H1 (cell line): ENCODE measurements around the gene FRMPD4. TPM values are rescaled to one million over a fixed set of nuclear protein-coding genes. Genes with fewer than 3 reads are reported as not detected.

Source experiments
- CTCF ChIA-PET: fragments of 300-600 bp; sonication (Branson Sonifier 250); formaldehyde crosslinking; loops from one replicate; lab custom pipeline; 2021; ENCODE audit not compliant: partially characterized antibody; lab: Charles Lee
- POLR2A ChIA-PET: fragments of 300-600 bp; sonication (Branson Sonifier 250); formaldehyde crosslinking; loops from one replicate; lab custom pipeline; 2021; ENCODE audit warnings: inconsistent platforms; ENCODE audit not compliant: partially characterized antibody; lab: Charles Lee
- DNase-seq, 2 experiments: peaks; one replicate each; pipeline versions ENCODE4 v3.0.0 to v3.0.0-alpha.2; 2010 to 2022; ENCODE audit warnings: low spot score in 2 of 2, low read depth in 1 of 2, mixed read lengths in 1 of 2
- FAIRE-seq: peaks from 2 replicates; lab custom pipeline; 2011; peaks lifted over from hg19 to GRCh38; lab: Jason Lieb, UNC
- H2AFZ ChIP-seq: 2 replicates; pipeline ENCODE4 v1.8.1; 2012; ENCODE audit warnings: low read length, inconsistent platforms
- H2AK5ac ChIP-seq: 2 replicates; pipeline ENCODE4 v1.6.1; 2013; ENCODE audit warnings: low read depth, low read length
- H2BK120ac ChIP-seq: replicated peaks from 2 replicates; pipeline ENCODE3; 2013; ENCODE audit warnings: low read depth, low read length, inconsistent platforms
- H2BK12ac ChIP-seq: 2 replicates; pipeline ENCODE4 v1.6.1; 2013; ENCODE audit warnings: low read depth, low read length
- H2BK15ac ChIP-seq: 2 replicates; pipeline ENCODE4 v1.6.1; 2013; ENCODE audit warnings: low read length
- H2BK20ac ChIP-seq: 2 replicates; pipeline ENCODE4 v1.6.1; 2013; ENCODE audit warnings: low read length
- H2BK5ac ChIP-seq: 2 replicates; pipeline ENCODE4 v1.6.1; 2013; ENCODE audit warnings: low read depth, low read length
- H3K14ac ChIP-seq: 2 replicates; pipeline ENCODE4 v1.6.1; 2013; ENCODE audit warnings: inconsistent platforms; ENCODE audit not compliant: insufficient read length
- H3K18ac ChIP-seq: 2 replicates; pipeline ENCODE4 v1.6.1; 2013; ENCODE audit warnings: low read length; ENCODE audit errors: extremely low read depth
- H3K23ac ChIP-seq: 2 replicates; pipeline ENCODE4 v1.6.1; 2013; ENCODE audit warnings: inconsistent platforms; ENCODE audit not compliant: insufficient read length
- H3K23me2 ChIP-seq: 2 replicates; pipeline ENCODE4 v1.6.1; 2013; ENCODE audit warnings: low read depth, low read length
- H3K27ac ChIP-seq: 2 replicates; pipeline ENCODE4 v1.6.1; 2011; ENCODE audit warnings: low read depth, low read length, inconsistent platforms
- H3K27me3 ChIP-seq, 4 experiments: replicated peaks in 1 of 4; 1 replicate in 1 of 4; 2 replicates in 3 of 4; pipeline versions ENCODE4 v1.6.1 to v1.8.1; 2011 to 2013; ENCODE audit warnings: low read length in 3 of 4, mild to moderate bottlenecking in 3 of 4, inconsistent platforms in 2 of 4, mixed read lengths in 2 of 4, moderate library complexity in 1 of 4; ENCODE audit not compliant: control insufficient read depth in 3 of 4, insufficient read depth in 3 of 4; ENCODE audit errors: extremely low read depth in 1 of 4
- H3K36me3 ChIP-seq, 4 experiments: 2 replicates each; pipeline versions ENCODE4 v1.6.1 to v1.8.1; 2011 to 2013; ENCODE audit warnings: mild to moderate bottlenecking in 4 of 4, low read length in 3 of 4, moderate library complexity in 2 of 4, control low read depth in 1 of 4, inconsistent platforms in 1 of 4; ENCODE audit not compliant: insufficient read depth in 4 of 4, control insufficient read depth in 2 of 4
- H3K4ac ChIP-seq: replicated peaks from 2 replicates; pipeline ENCODE3; 2013; ENCODE audit warnings: low read length, low read depth, mixed read lengths, inconsistent platforms; ENCODE audit not compliant: insufficient read length
- H3K4me1 ChIP-seq, 4 experiments: replicated peaks in 1 of 4; 1 replicate in 1 of 4; 2 replicates in 3 of 4; pipeline versions ENCODE4 v1.6.1 to v1.8.1; 2011 to 2013; ENCODE audit warnings: low read length in 3 of 4, inconsistent platforms in 2 of 4, mixed read lengths in 1 of 4; ENCODE audit not compliant: insufficient read depth in 4 of 4, control insufficient read depth in 3 of 4
- H3K4me2 ChIP-seq, 2 experiments: 2 replicates each; pipeline versions ENCODE4 v1.6.1 to v1.8.1; 2011 to 2013; ENCODE audit warnings: low read depth in 2 of 2, low read length in 2 of 2, control low read depth in 1 of 2, inconsistent platforms in 1 of 2, mild to moderate bottlenecking in 1 of 2; ENCODE audit not compliant: insufficient read depth in 1 of 2
- H3K4me3 ChIP-seq, 4 experiments: fragments of 200-600, 300-600 bp in 1 of 4; sonication (generic), shearing (Covaris generic), sonication (Bioruptor Twin) in 1 of 4; 2 replicates each; pipeline versions ENCODE4 v1.5.1 to v1.8.1; 2011 to 2016; ENCODE audit warnings: low read length in 4 of 4, low read depth in 3 of 4, control low read depth in 2 of 4, inconsistent platforms in 2 of 4, mild to moderate bottlenecking in 2 of 4, mixed read lengths in 1 of 4, moderate library complexity in 1 of 4; ENCODE audit not compliant: insufficient read depth in 2 of 4; ENCODE audit errors: extremely low read depth in 1 of 4
- H3K56ac ChIP-seq: replicated peaks from 2 replicates; pipeline ENCODE3; 2013; ENCODE audit warnings: low read depth, mild to moderate bottlenecking, mixed read lengths, low read length, inconsistent platforms; ENCODE audit not compliant: insufficient read length
- H3K79me1 ChIP-seq: 2 replicates; pipeline ENCODE4 v1.6.1; 2013; ENCODE audit warnings: low read depth, low read length, control low read depth
- H3K79me2 ChIP-seq, 2 experiments: 2 replicates each; pipeline versions ENCODE4 v1.6.1 to v1.8.1; 2012 to 2013; ENCODE audit warnings: low read length in 2 of 2, mild to moderate bottlenecking in 2 of 2, inconsistent platforms in 1 of 2; ENCODE audit not compliant: insufficient read depth in 2 of 2, control insufficient read depth in 1 of 2
- H3K9ac ChIP-seq, 4 experiments: replicated peaks in 1 of 4; 1 replicate in 1 of 4; 2 replicates in 3 of 4; pipeline versions ENCODE4 v1.6.1 to v1.8.1; 2011 to 2013; ENCODE audit warnings: low read depth in 3 of 4, low read length in 3 of 4, control low read depth in 2 of 4, mild to moderate bottlenecking in 2 of 4, moderate library complexity in 2 of 4, inconsistent platforms in 1 of 4; ENCODE audit errors: extremely low read depth in 1 of 4
- H3K9me3 ChIP-seq, 2 experiments: 2 replicates each; pipeline versions ENCODE4 v1.6.1 to v1.8.1; 2012 to 2013; ENCODE audit warnings: mild to moderate bottlenecking in 2 of 2, moderate library complexity in 2 of 2, control low read depth in 1 of 2, inconsistent platforms in 1 of 2, low read depth in 1 of 2, low read length in 1 of 2, mixed read lengths in 1 of 2; ENCODE audit not compliant: insufficient read depth in 2 of 2
- H4K20me1 ChIP-seq, 2 experiments: replicated peaks in 1 of 2; 2 replicates each; pipeline versions ENCODE3 to v1.8.1; 2011 to 2013; ENCODE audit warnings: inconsistent platforms in 2 of 2, low read length in 2 of 2, mild to moderate bottlenecking in 1 of 2; ENCODE audit not compliant: insufficient read depth in 2 of 2, control insufficient read depth in 1 of 2
- H4K5ac ChIP-seq: 2 replicates; pipeline ENCODE4 v1.6.1; 2013; ENCODE audit warnings: low read length, low read depth, mixed read lengths, inconsistent platforms; ENCODE audit not compliant: insufficient read length
- H4K8ac ChIP-seq: 2 replicates; pipeline ENCODE4 v1.8.0; 2013; ENCODE audit warnings: mild to moderate bottlenecking, moderate library complexity, low read length, inconsistent platforms; ENCODE audit not compliant: insufficient read depth; ENCODE audit errors: extremely low read depth
- H4K91ac ChIP-seq: replicated peaks from 2 replicates; pipeline ENCODE3; 2013; ENCODE audit warnings: low read length, mixed read lengths, inconsistent platforms; ENCODE audit not compliant: insufficient read length
- BRCA1 ChIP-seq: IDR thresholded peaks from 2 replicates; pipeline ENCODE4 v1.6.1; 2012; ENCODE audit warnings: low read depth, low read length, improper control_type of control experiment
- CHD1 ChIP-seq: IDR thresholded peaks from 2 replicates; pipeline ENCODE4 v1.6.1; 2012; ENCODE audit warnings: low read depth, low read length, improper control_type of control experiment
- CHD2 ChIP-seq: IDR thresholded peaks from 2 replicates; pipeline ENCODE4 v1.6.1; 2012; ENCODE audit warnings: low read length, improper control_type of control experiment
- HDAC2 ChIP-seq, 2 experiments: fragments of 300-600 bp in 1 of 2; sonication (generic) in 1 of 2; IDR thresholded peaks; 2 replicates each; pipeline ENCODE4 v1.6.1; 2011 to 2012; ENCODE audit warnings: low read depth in 2 of 2, low read length in 2 of 2, mild to moderate bottlenecking in 2 of 2, moderate library complexity in 2 of 2, borderline replicate concordance in 1 of 2, inconsistent platforms in 1 of 2
- HDAC6 ChIP-seq: IDR thresholded peaks from one replicate; pipeline ENCODE4 v1.7.1; 2012; ENCODE audit warnings: low read depth, mild to moderate bottlenecking, inconsistent platforms, low read length, moderate library complexity
- KDM1A ChIP-seq: fragments of 200-600, 300-600 bp; sonication (generic); IDR thresholded peaks from 2 replicates; pipeline ENCODE4 v1.7.1; 2016; ENCODE audit warnings: mild to moderate bottlenecking, low read length, borderline replicate concordance
- SIX5 ChIP-seq: IDR thresholded peaks from 2 replicates; pipeline ENCODE4 v1.6.1; 2011; ENCODE audit warnings: mild to moderate bottlenecking, low read depth, low read length
- SP1 ChIP-seq: IDR thresholded peaks from 2 replicates; pipeline ENCODE4 v1.6.1; 2011; ENCODE audit warnings: low read depth, low read length
- SP2 ChIP-seq: IDR thresholded peaks from 2 replicates; pipeline ENCODE4 v1.6.1; 2012; ENCODE audit warnings: mild to moderate bottlenecking, low read length, inconsistent platforms
- SRF ChIP-seq: IDR thresholded peaks from 2 replicates; pipeline ENCODE4 v1.6.1; 2011; ENCODE audit warnings: mild to moderate bottlenecking, low read depth, low read length, moderate library complexity
- TCF12 ChIP-seq: IDR thresholded peaks from 2 replicates; pipeline ENCODE4 v1.6.1; 2011; ENCODE audit warnings: low read depth, mild to moderate bottlenecking, low read length
- TEAD4 ChIP-seq: IDR thresholded peaks from 2 replicates; pipeline ENCODE4 v1.6.1; 2012; ENCODE audit warnings: low read depth, low read length, inconsistent platforms, mixed read lengths
- WGBS, 2 experiments: shearing (Covaris generic) in 1 of 2; methylation state at CpG; one replicate each; pipeline versions ENCODE4 v1.1.6 to v1.1.7; 2013 to 2015; ENCODE audit warnings: low lambda C conversion rate in 2 of 2, mixed read lengths in 2 of 2, inconsistent platforms in 1 of 2, low coverage in 1 of 2, missing lambda C conversion rate in 1 of 2; ENCODE audit not compliant: insufficient replicate concordance in 2 of 2, insufficient coverage in 1 of 2, insufficient read length in 1 of 2; ENCODE audit errors: extremely low coverage in 1 of 2, missing lambda C conversion rate in 1 of 2; 5-methylcytosine and 5-hydroxymethylcytosine counted together
- polyA plus RNA-seq, 7 experiments: library from polyadenylated mRNA; depleted of rRNA in 3 of 7; stranded (reverse) in 5 of 7; unstranded in 2 of 7; fragments of >200 nt in 5 of 7; fragments of 200-250 nt in 2 of 7; gene quantifications; 1 replicate in 5 of 7; 2 replicates in 1 of 7; 4 replicates in 1 of 7; pipeline versions ENCODE4 v1.2.1 to v1.2.3, GENCODE V29; 2011 to 2013; ENCODE audit warnings: missing spikeins in 2 of 7, mixed read lengths in 2 of 7
- total RNA-seq: library from RNA; stranded (reverse); fragmentation: NEBNext Ultra II Directional; extraction: Animal tissue kit (Norgen Biotek cat#: 25700); gene quantifications from 2 replicates; pipeline ENCODE4 v1.2.1, GENCODE V29; 2021
- TF ChIP-seq, protein P1 (sequence below): IDR thresholded peaks from 2 replicates; pipeline ENCODE4 v1.6.1; 2012; ENCODE audit warnings: inconsistent platforms
- TF ChIP-seq, protein P2 (sequence below): IDR thresholded peaks from 2 replicates; pipeline ENCODE4 v1.6.1; 2012; ENCODE audit warnings: inconsistent platforms

The FRMPD4 gene
- total and polyA plus RNA-seq, 2 of the 8 experiments (the other 6 are each of a cell fraction or from before 2014, with no cell fraction given): 0.02 to 0.37 TPM

DNA sequence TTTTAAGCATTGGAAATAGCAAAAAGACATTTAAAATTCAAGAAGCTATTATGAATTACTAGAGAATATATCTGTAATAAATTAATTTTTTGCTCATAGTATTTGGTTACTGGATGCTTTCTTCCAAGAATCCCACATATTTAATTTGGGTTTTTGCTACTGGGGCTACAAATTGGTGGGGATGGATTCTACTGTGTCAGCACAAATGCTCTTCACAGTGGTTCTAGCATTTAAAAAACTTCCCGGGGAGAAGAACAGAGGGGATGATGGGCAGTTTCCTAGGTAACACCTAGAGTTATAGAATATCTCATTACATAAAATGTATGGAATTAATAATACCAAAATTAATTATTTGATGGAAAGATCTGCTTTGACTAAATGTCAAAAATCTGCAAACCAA lies 584.0 kb downstream of the FRMPD4 start:
- 92% methylated on average over 1 of the region's 1 CpG; no CpG with 5 or more reads in 1 of the 2 experiments for WGBS, 2 experiments
- DNase-seq (no peak), FAIRE-seq (no peak)
- Histone ChIP-seq H4K91ac (no peak overlapping the region), H3K4ac (no peak overlapping the region), H4K20me1 (no peaks in the 10 kb centered on the region), H2AFZ (no peak overlapping the region), H3K23ac (no peak overlapping the region), H3K27ac (no peak overlapping the region), H2BK20ac (no peak overlapping the region), H2AK5ac (no peak overlapping the region), H3K79me1 (no peaks in the 10 kb centered on the region), H4K5ac (no peak overlapping the region), H3K23me2 (no peaks in the 10 kb centered on the region)
- POLR2A ChIA-PET: no interaction called here
- no peak for TF ChIP-seq HDAC2 (IDR thresholded peaks at IDR 0.05; ENCODE audit: borderline replicate concordance in 1 of 2, low read depth in 2 of 2, low read length in 2 of 2)
- TF ChIP-seq, protein P1, sequence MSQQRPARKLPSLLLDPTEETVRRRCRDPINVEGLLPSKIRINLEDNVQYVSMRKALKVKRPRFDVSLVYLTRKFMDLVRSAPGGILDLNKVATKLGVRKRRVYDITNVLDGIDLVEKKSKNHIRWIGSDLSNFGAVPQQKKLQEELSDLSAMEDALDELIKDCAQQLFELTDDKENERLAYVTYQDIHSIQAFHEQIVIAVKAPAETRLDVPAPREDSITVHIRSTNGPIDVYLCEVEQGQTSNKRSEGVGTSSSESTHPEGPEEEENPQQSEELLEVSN: no peak
- TF ChIP-seq SRF: no peak
- TF ChIP-seq SP2: no peak
- no peak for TF ChIP-seq HDAC6
- TF ChIP-seq TCF12: no peak
- TF ChIP-seq, protein P2, sequence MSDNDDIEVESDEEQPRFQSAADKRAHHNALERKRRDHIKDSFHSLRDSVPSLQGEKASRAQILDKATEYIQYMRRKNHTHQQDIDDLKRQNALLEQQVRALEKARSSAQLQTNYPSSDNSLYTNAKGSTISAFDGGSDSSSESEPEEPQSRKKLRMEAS: no peak
- TF ChIP-seq KDM1A: no peak
- TF ChIP-seq TEAD4: no peak
- TF ChIP-seq CHD2: no peak
- no peak for TF ChIP-seq SP1
- TF ChIP-seq BRCA1: no peak
- TF ChIP-seq SIX5: no peak
- TF ChIP-seq CHD1: no peak
- TF ChIP-seq, all 59 proteins: peak for 0
- no peaks in the 10 kb centered on the region for H3K79me2 ChIP-seq
- CTCF ChIA-PET: no interaction called here
- H3K36me3 ChIP-seq: no peaks in the 10 kb centered on the region
- H3K9ac ChIP-seq: no peak overlapping the region
- H3K56ac ChIP-seq: no peak overlapping the region
- H3K18ac ChIP-seq: no peak overlapping the region
- H2BK12ac ChIP-seq: no peak overlapping the region
- no peaks in the 10 kb centered on the region for H3K27me3 ChIP-seq
- H3K4me1 ChIP-seq: no peaks in the 10 kb centered on the region
- H3K4me2 ChIP-seq: no peak overlapping the region
- no peak overlapping the region for H2BK120ac ChIP-seq
- H2BK5ac ChIP-seq: no peak overlapping the region
- H2BK15ac ChIP-seq: no peak overlapping the region
- no peak overlapping the region for H4K8ac ChIP-seq
- H3K9me3 ChIP-seq: no peaks in the 10 kb centered on the region
- H3K14ac ChIP-seq: no peak overlapping the region
- no peak overlapping the region for H3K4me3 ChIP-seq
